ENCODE measurements around the gene VLDLR. TPM values are rescaled to one million over a fixed set of nuclear protein-coding genes. Genes with fewer than 3 reads are reported as not detected.

The VLDLR gene
- total RNA-seq, 1 donor from 2014 or later = 21.8 TPM

Other genes starting within 250 kb of the VLDLR start
- gene KCNV2, start 95.7 kb downstream of the VLDLR start, total RNA-seq = not detected
- 80.8 TPM for gene PUM3, start 222.3 kb downstream of the VLDLR start, total RNA-seq